ENCODE measurements around the gene GPR146. TPM values are rescaled to one million over a fixed set of nuclear protein-coding genes. Genes with fewer than 3 reads are reported as not detected.
"Not testable (repeated sequence)": the region's sequence is repeated elsewhere in the genome, so short reads cannot be mapped to it uniquely, and the experiment has no call there.

GPR146 gene
- total RNA-seq, 2 experiments from 2014 or later = 4.7 to 5.6 TPM

DNA sequence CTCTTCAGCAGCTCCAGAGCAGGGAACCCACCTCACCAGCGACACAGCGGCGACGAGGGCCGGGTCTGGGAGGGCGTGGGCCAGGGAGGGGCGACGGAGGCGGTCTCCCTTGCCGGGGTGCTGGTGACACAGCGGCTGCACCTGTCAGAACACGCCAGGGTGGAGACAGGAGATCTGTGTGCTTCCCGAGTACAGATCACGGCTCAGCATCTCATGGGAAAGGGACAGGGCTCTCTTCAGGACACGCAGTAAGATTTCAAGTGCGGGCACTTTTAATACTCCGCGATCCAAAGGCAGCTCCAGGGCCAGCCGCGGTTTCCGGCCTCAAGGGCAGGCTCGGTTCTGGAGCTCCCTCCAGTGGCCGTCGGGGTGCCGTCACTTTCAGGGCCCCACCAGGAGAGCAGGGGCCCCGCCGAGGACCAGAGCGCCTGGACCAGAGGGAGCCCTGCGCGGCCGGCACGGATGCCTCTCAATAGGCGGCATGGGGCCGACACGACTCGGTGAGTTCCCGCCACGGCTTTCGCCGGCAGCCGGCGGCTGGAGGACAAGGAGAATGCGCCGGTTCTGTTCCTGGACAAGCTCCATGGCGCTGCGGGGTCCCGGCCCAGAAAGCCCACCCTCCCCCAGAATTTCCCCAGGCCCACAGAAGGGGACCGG is 21.4 kb downstream of the GPR146 start:
- intact Hi-C loops (cut with DNase I, micrococcal nuclease) = loop anchor here (1.0 kb wide), 3 partner anchors 45 to 156 kb away; no protein-coding TSS in a partner anchor
- no peak overlapping the region for H3K27ac Mint-ChIP-seq
- H3K4me1 Mint-ChIP-seq = peaks cover 5% of the 10 kb centered on the region
- H3K9me3 Mint-ChIP-seq (ENCODE audit: low read depth) = peaks cover 3% of the 10 kb centered on the region
- ATAC-seq (peak; percentile 98), DNase-seq (peak; percentile 92)
- peaks cover 2% of the 10 kb centered on the region for H3K27me3 Mint-ChIP-seq
- ChIA-PET POLR2A (interaction anchor here (0.6 kb wide), 1 partner anchor 102 kb away, joined by 5 read pairs; no protein-coding TSS in a partner anchor), CTCF (interaction anchor here (0.6 to 4.1 kb wide), 19 partner anchors 10 to 117 kb away, joined by 3 to 135 read pairs (median 4); partner anchors contain the start of genes GPER1 and GPR146)
- no peaks in the 10 kb centered on the region for H3K36me3 Mint-ChIP-seq (ENCODE audit: low read depth)
- peak overlapping the region; percentile 36 for H3K4me3 Mint-ChIP-seq

DNA sequence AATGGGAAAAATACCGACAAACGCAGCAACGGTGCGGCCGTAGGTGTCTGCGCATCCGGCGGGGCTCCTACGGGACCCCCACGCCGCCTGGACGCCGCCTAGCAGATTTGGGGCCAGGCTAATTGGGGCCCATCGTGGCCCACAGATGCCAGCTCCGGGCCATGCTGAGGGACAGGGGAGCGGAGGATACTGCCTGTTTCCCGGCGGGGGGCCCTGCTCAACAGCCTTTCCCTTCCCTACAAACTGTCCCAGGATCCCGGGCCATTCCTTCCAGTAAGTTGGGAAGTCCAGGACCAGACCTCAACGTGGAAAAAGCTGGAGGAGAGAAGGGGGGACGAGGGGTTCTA is 21.9 kb downstream of the GPR146 start:
- intact Hi-C loops (cut with DNase I, micrococcal nuclease) = no loop called here

DNA sequence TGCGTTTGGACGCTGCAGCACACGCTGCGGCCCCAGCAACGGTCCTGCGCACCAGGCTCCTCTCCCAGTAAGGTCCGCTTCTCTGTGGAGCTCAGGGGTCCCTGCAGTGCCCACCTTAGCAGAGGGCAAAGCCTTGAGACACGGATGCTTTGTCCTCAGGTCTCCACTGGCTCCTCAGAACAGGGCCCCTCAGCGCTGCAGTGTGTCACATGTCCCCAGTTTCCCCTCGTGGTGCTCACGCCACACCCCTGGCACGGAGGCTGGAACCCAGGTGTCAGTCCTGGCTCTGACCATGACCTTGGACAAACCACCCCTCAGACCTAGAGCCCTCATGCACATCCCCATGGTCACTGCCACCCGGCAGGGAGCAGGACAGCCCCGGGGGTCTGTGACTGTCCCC is 23.7 kb downstream of the GPR146 start:
- ATAC-seq (no peak), DNase-seq (no peak)
- CTCF ChIA-PET = interaction anchor here (1.3 to 2.2 kb wide), 2 partner anchors 75 to 124 kb away, joined by 4 to 13 read pairs; no protein-coding TSS in a partner anchor
- POLR2A ChIA-PET = no interaction called here
- Mint-ChIP-seq H3K4me1 (peaks cover 5% of the 10 kb centered on the region), H3K9me3 (ENCODE audit: low read depth) (peaks cover 3% of the 10 kb centered on the region), H3K27me3 (no peaks in the 10 kb centered on the region), H3K27ac (no peak overlapping the region), H3K4me3 (no peak overlapping the region), H3K36me3 (ENCODE audit: low read depth) (peaks cover 2% of the 10 kb centered on the region)
- intact Hi-C loops (cut with DNase I, micrococcal nuclease) = no loop called here

More for the DNA sequence above, 21.9 kb downstream of the GPR146 start:
- H3K36me3 Mint-ChIP-seq (ENCODE audit: low read depth) = peaks cover 2% of the 10 kb centered on the region
- peaks cover 5% of the 10 kb centered on the region for H3K4me1 Mint-ChIP-seq
- no peak overlapping the region for H3K4me3 Mint-ChIP-seq
- DNase-seq (no peak), ATAC-seq (no peak)
- peaks cover 2% of the 10 kb centered on the region for H3K27me3 Mint-ChIP-seq
- no peak overlapping the region for H3K27ac Mint-ChIP-seq
- ChIA-PET POLR2A (interaction anchor here (0.6 kb wide), 1 partner anchor 102 kb away, joined by 5 read pairs; no protein-coding TSS in a partner anchor), CTCF (interaction anchor here (0.6 to 4.1 kb wide), 17 partner anchors 10 to 117 kb away, joined by 3 to 135 read pairs (median 6); partner anchors contain the start of gene GPR146)
- peaks cover 3% of the 10 kb centered on the region for H3K9me3 Mint-ChIP-seq (ENCODE audit: low read depth)

DNA sequence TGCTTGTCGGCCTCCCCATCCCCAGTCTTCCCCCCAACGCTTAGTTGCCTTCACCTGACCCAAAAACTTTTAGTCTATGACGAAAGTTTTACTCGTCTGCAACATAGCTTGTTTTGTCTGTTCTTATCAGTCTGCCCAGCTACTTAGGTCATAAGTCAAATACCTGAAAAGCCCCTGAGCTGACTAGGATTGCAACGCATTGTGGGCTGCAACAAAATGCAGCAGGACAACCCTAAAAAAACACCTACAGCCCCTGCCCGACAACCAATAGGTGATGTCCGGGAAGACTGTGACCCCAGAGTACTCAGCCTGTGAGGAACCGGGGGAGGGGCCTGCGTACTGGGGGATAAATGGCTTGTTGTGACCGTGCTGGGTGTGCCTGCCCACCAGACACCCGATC is 24.3 kb downstream of the GPR146 start:
- Mint-ChIP-seq H3K4me3 (no peak overlapping the region), H3K9me3 (ENCODE audit: low read depth) (peaks cover 3% of the 10 kb centered on the region), H3K4me1 (peaks cover 5% of the 10 kb centered on the region), H3K36me3 (ENCODE audit: low read depth) (peaks cover 2% of the 10 kb centered on the region), H3K27me3 (no peaks in the 10 kb centered on the region), H3K27ac (no peak overlapping the region)
- intact Hi-C loops (cut with DNase I, micrococcal nuclease) = no loop called here
- POLR2A ChIA-PET = no interaction called here
- CTCF ChIA-PET = interaction anchor here (1.3 to 2.2 kb wide), 2 partner anchors 75 to 124 kb away, joined by 4 to 13 read pairs; no protein-coding TSS in a partner anchor
- DNase-seq = no peak
- ATAC-seq = no peak

DNA sequence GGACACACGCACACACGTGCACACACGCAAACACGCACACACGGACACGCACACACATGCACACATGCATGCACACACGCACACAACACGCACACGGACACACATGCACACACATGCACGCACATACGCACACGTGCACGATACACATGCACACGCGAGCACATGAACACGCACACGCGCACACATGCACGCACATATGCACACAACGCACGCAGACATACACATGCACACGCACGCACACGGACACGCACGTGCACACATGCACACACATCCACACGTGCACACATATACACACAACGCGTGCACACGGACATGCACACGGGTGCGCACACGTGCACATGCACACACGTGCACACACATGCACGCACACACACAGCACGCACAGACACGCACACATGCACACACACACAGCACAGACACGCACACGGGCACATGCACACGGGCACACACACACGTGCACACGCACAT is 26.2 kb downstream of the GPR146 start:
- no peaks in the 10 kb centered on the region for H3K27me3 Mint-ChIP-seq
- peaks cover 3% of the 10 kb centered on the region for H3K9me3 Mint-ChIP-seq (ENCODE audit: low read depth)
- CTCF ChIA-PET = no interaction called here
- peaks cover 2% of the 10 kb centered on the region for H3K4me1 Mint-ChIP-seq
- no peak overlapping the region for H3K4me3 Mint-ChIP-seq
- no peak for ATAC-seq
- no peak overlapping the region for H3K27ac Mint-ChIP-seq
- DNase-seq = no peak
- intact Hi-C loops (cut with DNase I, micrococcal nuclease) = no loop called here
- POLR2A ChIA-PET = no interaction called here
- H3K36me3 Mint-ChIP-seq (ENCODE audit: low read depth) = peaks cover 2% of the 10 kb centered on the region

DNA sequence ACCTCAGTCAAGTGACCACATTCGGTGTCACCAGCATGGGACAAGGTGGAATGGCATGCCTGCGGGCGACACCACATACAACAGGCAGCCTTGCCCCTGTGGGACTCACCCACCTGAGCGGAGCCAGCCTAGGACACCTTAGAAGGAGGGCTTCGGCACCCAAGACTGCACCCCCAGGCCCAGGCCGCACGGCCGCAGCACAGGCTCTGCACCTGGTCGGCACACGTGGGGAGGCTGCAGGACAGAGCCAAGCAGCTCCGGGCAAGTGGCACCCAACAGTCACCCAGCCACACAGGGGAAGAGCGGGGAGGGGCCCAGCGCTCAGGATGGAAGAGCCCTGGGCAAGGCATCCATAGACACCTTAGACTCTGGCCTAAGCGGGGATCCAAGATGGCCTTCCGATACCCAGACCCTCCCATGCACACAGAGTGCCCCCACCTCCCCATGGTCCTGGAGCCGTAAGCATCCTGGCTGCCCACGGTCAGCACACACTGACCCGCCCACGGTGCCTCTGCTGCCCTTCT is 27.4 kb downstream of the GPR146 start:
- no peak overlapping the region for H3K27ac Mint-ChIP-seq
- peaks cover 2% of the 10 kb centered on the region for H3K36me3 Mint-ChIP-seq (ENCODE audit: low read depth)
- no peak overlapping the region for H3K4me3 Mint-ChIP-seq
- H3K27me3 Mint-ChIP-seq = no peaks in the 10 kb centered on the region
- ATAC-seq (no peak), DNase-seq (no peak)
- intact Hi-C loops (cut with DNase I, micrococcal nuclease) = no loop called here
- POLR2A ChIA-PET = no interaction called here
- no peaks in the 10 kb centered on the region for H3K4me1 Mint-ChIP-seq
- peaks cover 3% of the 10 kb centered on the region for H3K9me3 Mint-ChIP-seq (ENCODE audit: low read depth)
- CTCF ChIA-PET = no interaction called here

DNA sequence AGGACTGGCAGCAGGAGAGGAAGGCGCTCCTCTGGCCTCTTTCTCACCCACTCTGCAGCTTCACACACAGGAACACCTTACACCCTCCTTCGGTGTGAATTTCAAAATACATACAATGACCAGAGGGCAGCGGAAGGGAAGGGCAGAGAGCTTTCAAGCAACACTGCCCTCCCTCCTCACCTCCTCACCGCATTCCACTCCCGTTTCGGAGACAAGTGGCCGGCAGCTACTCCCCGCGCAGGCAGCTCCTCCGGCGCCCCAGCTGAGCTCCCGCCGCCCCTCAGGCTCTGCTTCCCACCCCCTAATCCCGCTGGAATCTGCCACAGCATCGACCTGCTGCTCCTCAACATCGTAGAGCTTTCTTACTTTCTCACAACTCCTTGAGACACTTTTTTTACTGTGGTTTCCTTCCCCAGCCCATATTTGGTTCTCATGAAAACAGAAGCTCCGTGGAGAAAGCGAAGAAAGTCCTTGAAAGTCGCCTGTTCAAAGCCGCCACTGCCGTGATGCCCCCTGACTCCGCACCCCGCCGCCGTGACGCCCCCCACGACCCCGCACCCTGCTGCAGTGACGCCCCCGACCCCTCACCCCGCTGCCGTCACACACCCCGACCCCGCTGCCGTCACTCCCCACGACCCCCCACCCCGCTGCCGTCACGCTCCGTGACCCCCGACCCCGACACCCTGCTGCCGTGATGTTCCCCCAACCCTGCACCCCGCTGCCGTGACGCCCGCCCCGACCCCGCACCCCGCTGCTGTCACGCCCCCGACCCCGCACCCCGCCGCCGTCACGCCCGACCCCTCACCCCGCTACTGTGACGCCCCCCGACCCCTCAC is 29.0 kb downstream of the GPR146 start:
- ChIA-PET CTCF (interaction anchor here (0.5 to 1.0 kb wide), 2 partner anchors 102 to 747 kb away, joined by 3 to 4 read pairs; no protein-coding TSS in a partner anchor), POLR2A (interaction anchor here (0.7 kb wide), 1 partner anchor 371 kb away, joined by 3 read pairs; no protein-coding TSS in a partner anchor)
- Mint-ChIP-seq H3K4me3 (no peak overlapping the region), H3K27ac (no peak overlapping the region), H3K4me1 (no peaks in the 10 kb centered on the region), H3K27me3 (no peaks in the 10 kb centered on the region), H3K9me3 (ENCODE audit: low read depth) (peaks cover 3% of the 10 kb centered on the region), H3K36me3 (ENCODE audit: low read depth) (peaks cover 2% of the 10 kb centered on the region)
- intact Hi-C loops (cut with DNase I, micrococcal nuclease) = no loop called here
- DNase-seq (no peak), ATAC-seq (no peak)

DNA sequence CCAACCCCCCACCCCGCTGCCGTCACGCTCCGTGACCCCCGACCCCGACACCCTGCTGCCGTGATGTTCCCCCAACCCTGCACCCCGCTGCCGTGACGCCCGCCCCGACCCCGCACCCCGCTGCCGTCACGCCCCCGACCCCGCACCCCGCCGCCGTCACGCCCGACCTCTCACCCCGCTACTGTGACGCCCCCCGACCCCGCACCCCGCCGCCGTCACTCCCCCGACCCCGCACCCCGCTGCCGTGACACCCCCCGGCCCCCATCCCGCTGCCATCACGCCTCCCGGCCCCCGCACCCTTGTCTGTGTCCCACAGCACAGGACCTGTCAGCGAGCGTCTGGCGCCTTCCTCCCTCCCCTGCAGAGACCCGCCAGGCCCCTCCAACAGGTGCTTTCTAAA is 29.7 kb downstream of the GPR146 start:
- POLR2A ChIA-PET = interaction anchor here (0.7 kb wide), 1 partner anchor 371 kb away, joined by 3 read pairs; no protein-coding TSS in a partner anchor
- H3K27me3 Mint-ChIP-seq; H3K4me3 Mint-ChIP-seq; H3K4me1 Mint-ChIP-seq; CTCF ChIA-PET; DNase-seq; H3K27ac Mint-ChIP-seq; intact Hi-C loops (cut with DNase I, micrococcal nuclease); H3K36me3 Mint-ChIP-seq (ENCODE audit: low read depth); H3K9me3 Mint-ChIP-seq (ENCODE audit: low read depth); ATAC-seq: not testable (repeated sequence)

DNA sequence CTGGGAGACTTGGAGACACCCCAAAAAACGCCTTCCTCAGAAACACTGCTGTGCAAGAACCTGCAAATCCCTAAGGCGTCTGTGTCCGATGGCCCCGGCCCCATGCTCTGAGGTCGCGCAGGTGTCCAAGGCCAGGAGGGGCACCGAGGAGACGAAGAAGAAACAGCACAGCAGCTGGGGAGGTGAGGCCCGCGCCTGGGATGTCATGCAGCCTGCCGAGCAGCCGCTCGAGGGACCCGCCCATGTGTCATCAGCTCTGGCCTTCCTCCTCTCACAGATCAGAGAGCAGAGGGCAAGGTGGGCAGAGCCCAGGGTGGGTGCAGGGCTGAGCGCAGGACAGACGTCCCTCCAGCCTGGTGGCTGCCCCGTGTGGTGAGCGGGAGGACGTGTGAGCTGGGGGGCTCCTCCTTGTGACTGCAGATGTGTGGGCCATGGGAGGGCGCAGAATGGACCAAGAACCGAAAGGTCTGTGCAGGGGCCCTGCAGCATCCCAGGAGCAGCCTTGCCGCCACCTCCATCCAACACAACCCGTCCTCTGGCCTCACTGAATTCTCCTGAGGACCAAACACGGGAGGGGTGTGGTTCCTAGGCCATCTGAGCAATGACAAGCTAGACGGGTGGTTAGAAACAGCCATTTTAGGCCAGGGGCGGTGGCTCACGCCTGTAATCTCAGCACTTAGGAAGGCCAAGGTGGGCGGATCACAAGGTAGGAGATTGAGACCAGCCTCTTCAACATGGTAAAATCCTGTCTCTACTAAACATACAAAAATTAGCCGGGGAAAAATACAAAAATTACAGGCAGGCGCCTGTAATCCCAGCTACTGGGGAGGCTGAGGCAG is 30.5 kb downstream of the GPR146 start:
- H3K4me1 Mint-ChIP-seq = no peaks in the 10 kb centered on the region
- no peak for DNase-seq
- H3K4me3 Mint-ChIP-seq = no peak overlapping the region
- no peak for ATAC-seq
- no peak overlapping the region for H3K27ac Mint-ChIP-seq
- H3K27me3 Mint-ChIP-seq = no peaks in the 10 kb centered on the region
- H3K9me3 Mint-ChIP-seq (ENCODE audit: low read depth) = peaks cover 3% of the 10 kb centered on the region
- ChIA-PET CTCF (interaction anchor here (0.7 kb wide), 1 partner anchor 50 kb away, joined by 3 read pairs; no protein-coding TSS in a partner anchor), POLR2A (no interaction called here)
- peaks cover 2% of the 10 kb centered on the region for H3K36me3 Mint-ChIP-seq (ENCODE audit: low read depth)
- intact Hi-C loops (cut with DNase I, micrococcal nuclease) = no loop called here

DNA sequence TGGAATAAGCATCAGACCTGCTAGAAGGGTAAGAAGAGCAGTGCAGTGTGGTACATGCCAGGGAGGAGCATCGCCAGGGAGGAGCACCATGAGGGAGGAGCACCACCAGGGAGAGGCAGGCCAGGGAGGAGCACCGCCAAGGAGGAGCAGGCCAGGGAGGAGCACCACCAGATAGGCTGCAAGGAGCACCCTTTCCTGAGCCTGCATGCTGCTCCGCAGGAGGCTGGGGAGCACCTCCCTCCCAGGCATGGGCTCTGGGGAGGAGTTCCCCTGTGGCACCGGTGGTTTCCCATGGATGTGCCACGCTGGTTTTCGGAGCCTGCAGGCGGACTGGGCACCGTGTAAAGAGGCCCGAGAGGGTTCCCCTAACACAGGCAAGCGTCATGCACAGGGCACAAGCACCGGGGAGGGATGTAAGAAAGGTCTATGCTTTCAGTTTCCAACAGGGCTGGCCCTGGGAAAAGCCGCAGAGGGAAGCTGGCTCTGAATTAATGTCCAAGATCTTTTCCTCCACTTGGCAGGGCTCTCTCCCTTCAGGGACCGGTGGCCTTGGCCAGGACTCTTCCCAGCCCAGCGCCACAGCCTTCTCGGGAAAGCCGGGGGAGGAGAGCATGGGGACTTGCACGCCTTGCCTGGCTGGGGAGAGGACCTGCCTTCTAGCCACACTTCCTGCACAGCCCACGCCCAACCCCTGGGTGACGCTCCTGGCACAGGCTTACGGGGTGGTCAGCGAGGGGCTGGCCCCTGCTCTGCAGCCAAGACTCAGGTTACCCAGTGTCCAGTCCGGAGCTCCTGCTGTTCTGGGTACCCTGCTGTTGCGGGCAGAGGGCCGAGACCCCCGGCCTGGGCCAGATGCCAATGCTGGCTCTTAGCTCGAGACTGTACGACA is 32.1 kb downstream of the GPR146 start:
- ChIA-PET CTCF (interaction anchor here (2.0 kb wide), 1 partner anchor 11 kb away, joined by 6 read pairs; no protein-coding TSS in a partner anchor), POLR2A (no interaction called here)
- Mint-ChIP-seq H3K9me3 (ENCODE audit: low read depth) (no peaks in the 10 kb centered on the region), H3K4me1 (no peaks in the 10 kb centered on the region), H3K27ac (no peak overlapping the region), H3K27me3 (no peaks in the 10 kb centered on the region), H3K36me3 (ENCODE audit: low read depth) (no peaks in the 10 kb centered on the region), H3K4me3 (no peak overlapping the region)
- ATAC-seq (no peak), DNase-seq (no peak)
- intact Hi-C loops (cut with DNase I, micrococcal nuclease) = no loop called here

Data from activated CD4-positive, alpha-beta T cell treated with anti-CD3 and anti-CD28 coated beads for 36 hours (primary cell).